22Rv1 (cell line): Measurements from ENCODE around the gene GRIA1.

Experiments
- CTCF ChIP-seq: fragments of 450-650 bp; IDR thresholded peaks from 2 replicates; pipeline ENCODE4 v1.5.1; 2017; ENCODE audit warnings: mild to moderate bottlenecking
- ZFX ChIP-seq: fragments of 450-650 bp; IDR thresholded peaks from 2 replicates; pipeline ENCODE4 v1.6.1; 2017; ENCODE audit warnings: antibody characterized with exemption, borderline replicate concordance

GRCh38 chr5:153461341-153461740 lies 29.1 kb upstream of the GRIA1 start:
- TF ChIP-seq CTCF = no peak
- no peak for TF ChIP-seq ZFX
